GM10248 (cell line): ENCODE results near the gene GPR173.

Source experiments
- CTCF ChIA-PET: fragments of 300-600 bp; sonication (Branson Sonifier 250); formaldehyde crosslinking; extraction: SDS; loops from one replicate; lab custom pipeline; 2021; ENCODE audit warnings: antibody characterized with exemption; lab: Yijun Ruan, JAX
- POLR2A ChIA-PET: fragments of 350-650 bp; sonication (Branson Sonifier 250); formaldehyde crosslinking; extraction: SDS; loops from one replicate; lab custom pipeline; 2020; ENCODE audit warnings: antibody characterized with exemption; lab: Yijun Ruan, JAX
- DNase-seq: peaks from one replicate; pipeline ENCODE4 v3.0.0; 2012; ENCODE audit errors: extremely low spot score
- TF ChIP-seq, protein P1 (sequence below): IDR thresholded peaks from 2 replicates; pipeline ENCODE4 v1.5.1; 2012; ENCODE audit warnings: mild to moderate bottlenecking, low read depth; ENCODE audit errors: extremely low read depth, missing control alignments, control extremely low read depth

Gene GPR173

DNA sequence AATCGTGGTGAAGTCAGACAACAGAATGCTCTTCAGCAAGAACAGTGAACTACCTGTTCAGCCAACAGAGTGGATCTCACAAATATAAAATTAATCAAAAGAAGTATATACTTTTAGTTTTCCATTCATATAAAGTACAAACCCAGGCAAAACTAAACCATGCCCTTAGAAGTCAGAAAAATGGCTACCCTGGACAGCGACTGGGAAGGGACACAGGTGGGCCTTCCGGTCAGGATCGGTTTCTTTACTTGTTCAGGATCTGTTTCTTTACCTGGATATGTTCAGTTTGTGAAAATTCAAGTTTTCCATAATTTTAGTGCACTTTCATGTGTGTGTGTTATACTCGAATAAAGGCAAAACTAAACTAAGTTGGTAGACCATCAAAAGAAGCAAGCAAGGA is 12.4 kb upstream of the GPR173 start:
- CTCF ChIA-PET: no interaction called here
- TF ChIP-seq, protein P1, sequence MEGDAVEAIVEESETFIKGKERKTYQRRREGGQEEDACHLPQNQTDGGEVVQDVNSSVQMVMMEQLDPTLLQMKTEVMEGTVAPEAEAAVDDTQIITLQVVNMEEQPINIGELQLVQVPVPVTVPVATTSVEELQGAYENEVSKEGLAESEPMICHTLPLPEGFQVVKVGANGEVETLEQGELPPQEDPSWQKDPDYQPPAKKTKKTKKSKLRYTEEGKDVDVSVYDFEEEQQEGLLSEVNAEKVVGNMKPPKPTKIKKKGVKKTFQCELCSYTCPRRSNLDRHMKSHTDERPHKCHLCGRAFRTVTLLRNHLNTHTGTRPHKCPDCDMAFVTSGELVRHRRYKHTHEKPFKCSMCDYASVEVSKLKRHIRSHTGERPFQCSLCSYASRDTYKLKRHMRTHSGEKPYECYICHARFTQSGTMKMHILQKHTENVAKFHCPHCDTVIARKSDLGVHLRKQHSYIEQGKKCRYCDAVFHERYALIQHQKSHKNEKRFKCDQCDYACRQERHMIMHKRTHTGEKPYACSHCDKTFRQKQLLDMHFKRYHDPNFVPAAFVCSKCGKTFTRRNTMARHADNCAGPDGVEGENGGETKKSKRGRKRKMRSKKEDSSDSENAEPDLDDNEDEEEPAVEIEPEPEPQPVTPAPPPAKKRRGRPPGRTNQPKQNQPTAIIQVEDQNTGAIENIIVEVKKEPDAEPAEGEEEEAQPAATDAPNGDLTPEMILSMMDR: no peak
- no peak for DNase-seq
- POLR2A ChIA-PET: no interaction called here

DNA sequence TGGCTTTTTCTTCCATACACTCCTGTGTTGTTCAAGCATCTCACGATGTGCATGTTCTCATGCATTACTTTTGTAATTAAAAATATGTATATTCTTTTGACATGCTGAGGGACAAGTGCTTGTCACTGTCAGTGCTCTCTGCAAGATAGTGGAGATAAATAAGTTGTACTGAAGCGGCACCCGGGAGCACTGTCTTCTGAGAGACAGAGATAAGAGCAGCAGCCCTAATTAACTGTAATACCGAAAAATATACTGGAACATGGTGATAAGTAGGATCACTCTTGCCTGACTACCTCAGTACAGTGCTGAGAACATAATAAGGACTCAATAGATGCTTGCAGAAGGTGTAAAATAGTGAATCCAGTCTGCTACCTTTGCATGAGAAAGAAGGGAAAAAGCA is 9.4 kb upstream of the GPR173 start:
- CTCF ChIA-PET: no interaction called here
- POLR2A ChIA-PET: no interaction called here
- TF ChIP-seq, protein P1: no peak

DNA sequence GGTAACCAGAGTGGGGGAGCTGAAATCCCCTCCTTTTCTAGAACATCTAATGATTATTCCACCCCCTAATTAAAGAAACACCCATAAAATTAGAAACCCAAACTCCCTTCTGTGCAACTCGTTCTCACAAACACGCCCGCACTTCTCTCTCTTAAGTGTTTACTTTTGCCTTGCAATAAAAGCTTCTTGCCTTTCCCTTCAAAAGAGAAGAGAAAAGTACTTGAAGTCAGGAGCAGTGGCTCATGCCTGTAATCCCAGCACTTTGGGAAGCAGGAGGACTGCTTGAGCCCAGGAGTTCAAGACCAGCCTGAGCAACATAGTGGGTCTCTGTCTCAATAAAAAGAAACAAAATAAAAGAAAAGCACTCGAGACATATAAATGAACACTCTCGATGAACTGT is 3.6 kb upstream of the GPR173 start:
- ChIA-PET CTCF (no interaction called here), POLR2A (no interaction called here)
- TF ChIP-seq, protein P1: no peak
- no peak for DNase-seq

More for the DNA sequence above, 9.4 kb upstream of the GPR173 start:
- no peak for DNase-seq

DNA sequence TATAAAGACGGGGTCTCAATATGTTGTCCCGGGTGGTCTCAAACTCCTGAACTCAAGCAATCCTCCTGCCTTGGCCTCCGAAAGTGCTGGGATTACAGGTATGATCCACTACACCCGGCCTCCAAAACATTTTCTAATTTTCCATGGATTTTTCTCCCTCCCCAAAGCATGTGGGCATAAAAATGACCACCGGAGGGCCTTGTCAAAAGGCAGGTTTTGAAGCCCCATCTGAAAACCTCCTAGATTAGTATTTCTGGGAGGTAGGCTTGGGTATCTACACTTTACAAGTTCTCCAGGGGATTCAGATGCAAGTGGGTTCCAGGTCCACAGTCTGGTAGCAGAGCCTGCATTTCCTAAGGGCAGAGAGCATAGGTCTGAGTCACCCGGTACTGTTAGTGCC is 1.4 kb upstream of the GPR173 start:
- TF ChIP-seq, protein P1: no peak
- DNase-seq: no peak
- POLR2A ChIA-PET: no interaction called here
- CTCF ChIA-PET: no interaction called here

DNA sequence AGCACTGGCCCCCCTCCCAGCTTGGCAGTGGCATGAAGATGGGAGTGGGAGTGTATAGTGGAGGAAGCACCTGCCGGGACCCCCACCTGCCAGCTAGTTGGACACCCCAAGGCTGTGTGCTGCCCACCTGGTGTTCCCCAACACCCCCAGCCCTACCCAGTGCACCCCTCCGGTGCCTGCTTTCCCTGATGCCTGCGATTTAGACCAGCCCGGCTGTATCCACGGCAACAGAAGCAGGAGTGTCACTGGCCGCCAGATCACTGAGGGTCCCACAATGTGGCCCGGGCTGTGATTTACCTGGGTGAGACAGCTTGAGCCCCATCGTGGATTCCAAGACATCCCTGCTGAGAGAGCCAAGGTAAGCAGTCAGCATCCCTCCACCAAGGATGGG is 533 bp downstream of the GPR173 start:
- CTCF ChIA-PET: no interaction called here

DNA sequence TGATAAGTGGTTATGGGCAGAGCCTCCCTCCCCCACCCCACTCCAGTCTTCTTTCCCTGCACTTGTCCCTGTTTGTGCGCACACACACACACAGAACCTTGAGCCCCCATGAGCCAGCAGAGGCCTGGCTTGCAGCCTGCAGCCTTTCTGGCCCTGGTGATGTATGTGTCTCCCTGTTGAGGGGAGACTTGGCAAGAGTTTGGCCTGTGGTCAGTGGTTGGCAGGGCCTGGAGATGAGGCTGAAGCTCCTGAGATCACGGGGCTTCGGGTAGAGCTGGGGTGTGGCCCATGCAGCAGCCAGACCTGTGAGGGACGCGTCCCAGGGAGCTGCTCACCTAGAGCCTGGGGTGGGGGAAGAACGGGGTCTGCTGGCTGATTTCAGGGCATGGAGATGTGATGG is 2.3 kb downstream of the GPR173 start:
- ChIA-PET POLR2A (no interaction called here), CTCF (no interaction called here)
- no peak for DNase-seq
- TF ChIP-seq, protein P1: no peak

More for the DNA sequence above, 533 bp downstream of the GPR173 start:
- TF ChIP-seq, protein P1: no peak
- no peak for DNase-seq
- POLR2A ChIA-PET: no interaction called here
